GM12878 (cell line): ENCODE measurements around the gene BBS2. TPM values are rescaled to one million over a fixed set of nuclear protein-coding genes. Genes with fewer than 3 reads are reported as not detected.
A peak's percentile ranks its signal among the peaks of the same experiment; 100 is the strongest.

Experiments
- BACH1 ChIP-seq: fragments of 450-650 bp; IDR thresholded peaks from 2 replicates; pipeline ENCODE4 v1.6.1; 2017; ENCODE audit warnings: mild to moderate bottlenecking, borderline replicate concordance
- BCL11A ChIP-seq: IDR thresholded peaks from 2 replicates; pipeline ENCODE4 v1.6.1; 2011; ENCODE audit warnings: low read depth, low read length
- BRCA1 ChIP-seq: IDR thresholded peaks from 2 replicates; pipeline ENCODE4 v1.6.1; 2011; ENCODE audit warnings: low read depth, low read length, improper control_type of control experiment
- MXI1 ChIP-seq: fragments of 150-350 bp; IDR thresholded peaks from 2 replicates; pipeline ENCODE4 v1.6.1; 2011; ENCODE audit warnings: low read depth, mild to moderate bottlenecking, inconsistent platforms, low read length, improper control_type of control experiment
- NR2C1 ChIP-seq: fragments of 450-650 bp; IDR thresholded peaks from 2 replicates; pipeline ENCODE4 v1.6.1; 2017; ENCODE audit warnings: antibody characterized with exemption, mild to moderate bottlenecking, moderate library complexity
- NR2F1 ChIP-seq: fragments of 450-650 bp; conservative IDR thresholded peaks from 2 replicates; pipeline ENCODE4 v1.6.1; 2017; ENCODE audit warnings: mild to moderate bottlenecking
- NRF1 ChIP-seq: conservative IDR thresholded peaks from 2 replicates; pipeline ENCODE4 v1.6.1; 2011; ENCODE audit warnings: mild to moderate bottlenecking, low read depth, low read length, improper control_type of control experiment
- POLR2AphosphoS5 ChIP-seq: IDR thresholded peaks from 2 replicates; pipeline ENCODE4 v1.6.1; 2011; ENCODE audit warnings: mild to moderate bottlenecking, low read length, inconsistent platforms
- POU2F2 ChIP-seq: IDR thresholded peaks from 3 replicates; pipeline ENCODE4 v1.6.1; 2011; ENCODE audit warnings: low read depth, mild to moderate bottlenecking, low read length, borderline replicate concordance
- RCOR1 ChIP-seq: conservative IDR thresholded peaks from 2 replicates; pipeline ENCODE4 v1.6.1; 2012; ENCODE audit warnings: low read depth, low read length, improper control_type of control experiment
- SRF ChIP-seq, 2 experiments: IDR thresholded peaks; 2 replicates each; pipeline ENCODE4 v1.6.1; 2011; ENCODE audit warnings: low read depth in 2 of 2, low read length in 2 of 2, mild to moderate bottlenecking in 1 of 2, moderate library complexity in 1 of 2
- TCF3 ChIP-seq: IDR thresholded peaks from 2 replicates; pipeline ENCODE4 v1.6.1; 2012; ENCODE audit warnings: low read depth, mild to moderate bottlenecking, low read length, borderline replicate concordance; ENCODE audit not compliant: insufficient read depth
- YY1 ChIP-seq: IDR thresholded peaks from 2 replicates; pipeline ENCODE4 v1.6.1; 2011; ENCODE audit warnings: low read depth, mild to moderate bottlenecking, low read length
- ZNF24 ChIP-seq: fragments of 450-650 bp; IDR thresholded peaks from 2 replicates; pipeline ENCODE4 v1.6.1; 2017; ENCODE audit warnings: antibody characterized with exemption, mild to moderate bottlenecking
- ZNF384 ChIP-seq: IDR thresholded peaks from 2 replicates; pipeline ENCODE4 v1.6.1; 2012; ENCODE audit warnings: low read depth, mild to moderate bottlenecking, low read length, improper control_type of control experiment, borderline replicate concordance
- polyA plus RNA-seq, 11 experiments: library from polyadenylated mRNA; depleted of rRNA in 4 of 11; unstranded in 6 of 11; stranded (reverse) in 5 of 11; fragments of >200 nt; fragmentation: Nextera tagmentation in 4 of 11; fragmentation: Illumina TruSeq in 1 of 11; extraction: Ambion mirVana in 4 of 11; extraction: Trizol in 1 of 11; gene quantifications; 1 replicate in 1 of 11; 2 replicates in 10 of 11; pipeline versions ENCODE4 v1.2.1 to v1.2.3, GENCODE V29; 2011 to 2016; ENCODE audit warnings: inconsistent platforms in 2 of 11, missing spikeins in 2 of 11, low read depth in 1 of 11
- total RNA-seq, 4 experiments: library from RNA; depleted of rRNA in 3 of 4; stranded (reverse); fragments of >200 nt in 3 of 4; fragmentation: Illumina TruSeq in 1 of 4; extraction: Trizol in 1 of 4; gene quantifications; 2 replicates each; pipeline versions ENCODE4 v1.2.1 to v1.2.3, GENCODE V29; 2013 to 2021
- TF ChIP-seq, protein P1 (sequence below): fragments of 450-650 bp; formaldehyde crosslinking; IDR thresholded peaks from 2 replicates; pipeline ENCODE4 v1.4.0; 2022; ENCODE audit warnings: mild to moderate bottlenecking, moderate library complexity
- TF ChIP-seq, protein P2 (sequence below): IDR thresholded peaks from 2 replicates; pipeline ENCODE4 v1.6.1; 2011; ENCODE audit warnings: borderline replicate concordance, low read depth, mild to moderate bottlenecking, moderate library complexity, low read length; ENCODE audit not compliant: insufficient read depth, poor library complexity, severe bottlenecking
- TF ChIP-seq, protein P3 (sequence below): fragments of 450-650 bp; IDR thresholded peaks from 2 replicates; pipeline ENCODE4 v1.6.1; 2017; ENCODE audit warnings: antibody characterized with exemption, mild to moderate bottlenecking, moderate library complexity
- TF ChIP-seq, protein P4 (sequence below): fragments of 450-650 bp; formaldehyde crosslinking; IDR thresholded peaks from 2 replicates; pipeline ENCODE4 v1.5.0; 2022; ENCODE audit warnings: mild to moderate bottlenecking, missing genetic modification characterization

Gene BBS2
- total and polyA plus RNA-seq, 10 of the 15 experiments (the other 5 are each of a cell fraction or from before 2014, with no cell fraction given) = 4.9 to 38.3 (median 16.4) TPM

DNA sequence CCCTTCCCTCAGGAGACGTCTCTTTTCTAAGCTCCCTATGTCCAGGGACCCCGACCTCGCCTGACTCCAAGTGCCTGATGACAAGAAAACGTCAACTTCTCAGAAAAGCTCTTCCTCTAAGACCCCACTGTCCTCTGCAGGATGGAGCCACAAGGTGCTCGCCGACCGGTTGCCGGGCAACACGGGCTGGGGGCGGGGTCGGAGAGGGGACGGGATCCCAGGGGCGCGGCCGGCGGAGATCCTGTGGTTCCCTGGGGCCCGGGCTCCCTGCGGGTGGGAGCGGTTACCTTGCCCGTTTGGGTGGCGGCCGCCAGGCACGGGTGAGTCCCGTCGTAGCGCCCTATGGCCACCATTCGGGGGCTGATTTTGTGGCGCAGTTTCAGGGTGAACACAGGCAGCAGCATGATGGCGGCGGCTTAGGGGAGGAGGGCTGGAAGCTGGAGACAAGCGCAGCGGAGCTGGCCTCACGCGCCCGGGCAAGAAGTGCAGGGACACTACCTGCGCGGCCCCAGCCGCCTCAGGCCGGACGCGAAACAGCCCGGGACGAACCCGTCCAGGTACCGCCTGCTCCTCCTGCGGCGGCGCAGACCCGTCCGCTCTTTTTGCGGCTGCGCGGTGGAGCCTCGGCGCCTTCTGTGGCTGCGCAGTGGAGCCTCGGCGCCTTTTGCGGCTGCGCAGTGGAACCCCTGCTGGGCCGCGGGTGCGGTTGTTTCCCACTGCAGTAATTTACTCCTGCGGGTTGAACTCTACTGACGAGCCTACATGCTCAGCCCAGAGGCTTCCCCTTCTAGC lies at the start of gene BBS2 (continued):
- TF ChIP-seq, protein P1, sequence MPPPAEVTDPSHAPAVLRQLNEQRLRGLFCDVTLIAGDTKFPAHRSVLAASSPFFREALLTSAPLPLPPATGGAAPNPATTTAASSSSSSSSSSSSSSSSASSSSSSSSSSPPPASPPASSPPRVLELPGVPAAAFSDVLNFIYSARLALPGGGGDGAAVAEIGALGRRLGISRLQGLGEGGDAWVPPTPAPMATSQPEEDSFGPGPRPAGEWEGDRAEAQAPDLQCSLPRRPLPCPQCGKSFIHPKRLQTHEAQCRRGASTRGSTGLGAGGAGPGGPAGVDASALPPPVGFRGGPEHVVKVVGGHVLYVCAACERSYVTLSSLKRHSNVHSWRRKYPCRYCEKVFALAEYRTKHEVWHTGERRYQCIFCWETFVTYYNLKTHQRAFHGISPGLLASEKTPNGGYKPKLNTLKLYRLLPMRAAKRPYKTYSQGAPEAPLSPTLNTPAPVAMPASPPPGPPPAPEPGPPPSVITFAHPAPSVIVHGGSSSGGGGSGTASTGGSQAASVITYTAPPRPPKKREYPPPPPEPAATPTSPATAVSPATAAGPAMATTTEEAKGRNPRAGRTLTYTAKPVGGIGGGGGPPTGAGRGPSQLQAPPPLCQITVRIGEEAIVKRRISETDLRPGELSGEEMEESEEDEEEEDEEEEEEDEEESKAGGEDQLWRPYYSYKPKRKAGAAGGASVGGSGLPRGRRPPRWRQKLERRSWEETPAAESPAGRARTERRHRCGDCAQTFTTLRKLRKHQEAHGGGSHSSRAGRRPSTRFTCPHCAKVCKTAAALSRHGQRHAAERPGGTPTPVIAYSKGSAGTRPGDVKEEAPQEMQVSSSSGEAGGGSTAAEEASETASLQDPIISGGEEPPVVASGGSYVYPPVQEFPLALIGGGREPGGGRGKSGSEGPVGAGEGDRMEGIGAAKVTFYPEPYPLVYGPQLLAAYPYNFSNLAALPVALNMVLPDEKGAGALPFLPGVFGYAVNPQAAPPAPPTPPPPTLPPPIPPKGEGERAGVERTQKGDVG (CRISPR knock-in tag) = no peak
- TF ChIP-seq, protein P2, sequence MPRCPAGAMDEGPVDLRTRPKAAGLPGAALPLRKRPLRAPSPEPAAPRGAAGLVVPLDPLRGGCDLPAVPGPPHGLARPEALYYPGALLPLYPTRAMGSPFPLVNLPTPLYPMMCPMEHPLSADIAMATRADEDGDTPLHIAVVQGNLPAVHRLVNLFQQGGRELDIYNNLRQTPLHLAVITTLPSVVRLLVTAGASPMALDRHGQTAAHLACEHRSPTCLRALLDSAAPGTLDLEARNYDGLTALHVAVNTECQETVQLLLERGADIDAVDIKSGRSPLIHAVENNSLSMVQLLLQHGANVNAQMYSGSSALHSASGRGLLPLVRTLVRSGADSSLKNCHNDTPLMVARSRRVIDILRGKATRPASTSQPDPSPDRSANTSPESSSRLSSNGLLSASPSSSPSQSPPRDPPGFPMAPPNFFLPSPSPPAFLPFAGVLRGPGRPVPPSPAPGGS = no peak
- TF ChIP-seq BRCA1 = no peak
- peak; percentile 90 for TF ChIP-seq YY1
- TF ChIP-seq NR2F1 = no peak
- TF ChIP-seq ZNF384 = no peak
- TF ChIP-seq RCOR1 = no peak
- TF ChIP-seq, protein P3, sequence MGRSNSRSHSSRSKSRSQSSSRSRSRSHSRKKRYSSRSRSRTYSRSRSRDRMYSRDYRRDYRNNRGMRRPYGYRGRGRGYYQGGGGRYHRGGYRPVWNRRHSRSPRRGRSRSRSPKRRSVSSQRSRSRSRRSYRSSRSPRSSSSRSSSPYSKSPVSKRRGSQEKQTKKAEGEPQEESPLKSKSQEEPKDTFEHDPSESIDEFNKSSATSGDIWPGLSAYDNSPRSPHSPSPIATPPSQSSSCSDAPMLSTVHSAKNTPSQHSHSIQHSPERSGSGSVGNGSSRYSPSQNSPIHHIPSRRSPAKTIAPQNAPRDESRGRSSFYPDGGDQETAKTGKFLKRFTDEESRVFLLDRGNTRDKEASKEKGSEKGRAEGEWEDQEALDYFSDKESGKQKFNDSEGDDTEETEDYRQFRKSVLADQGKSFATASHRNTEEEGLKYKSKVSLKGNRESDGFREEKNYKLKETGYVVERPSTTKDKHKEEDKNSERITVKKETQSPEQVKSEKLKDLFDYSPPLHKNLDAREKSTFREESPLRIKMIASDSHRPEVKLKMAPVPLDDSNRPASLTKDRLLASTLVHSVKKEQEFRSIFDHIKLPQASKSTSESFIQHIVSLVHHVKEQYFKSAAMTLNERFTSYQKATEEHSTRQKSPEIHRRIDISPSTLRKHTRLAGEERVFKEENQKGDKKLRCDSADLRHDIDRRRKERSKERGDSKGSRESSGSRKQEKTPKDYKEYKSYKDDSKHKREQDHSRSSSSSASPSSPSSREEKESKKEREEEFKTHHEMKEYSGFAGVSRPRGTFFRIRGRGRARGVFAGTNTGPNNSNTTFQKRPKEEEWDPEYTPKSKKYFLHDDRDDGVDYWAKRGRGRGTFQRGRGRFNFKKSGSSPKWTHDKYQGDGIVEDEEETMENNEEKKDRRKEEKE = no peak
- no peak for TF ChIP-seq ZNF24
- TF ChIP-seq POLR2AphosphoS5 = peak; percentile 82
- no peak for TF ChIP-seq MXI1
- peak; percentile 89 for TF ChIP-seq NRF1
- TF ChIP-seq BACH1 = no peak; the same call in 1 of the 2 replicates
- no peak for TF ChIP-seq NR2C1
- no peak for TF ChIP-seq POU2F2
- no peak for TF ChIP-seq TCF3
- no peak for TF ChIP-seq SRF (IDR thresholded peaks at IDR 0.05; ENCODE audit: low read depth in 2 of 2, low read length in 2 of 2)
- no peak for TF ChIP-seq BCL11A
- TF ChIP-seq, protein P4, sequence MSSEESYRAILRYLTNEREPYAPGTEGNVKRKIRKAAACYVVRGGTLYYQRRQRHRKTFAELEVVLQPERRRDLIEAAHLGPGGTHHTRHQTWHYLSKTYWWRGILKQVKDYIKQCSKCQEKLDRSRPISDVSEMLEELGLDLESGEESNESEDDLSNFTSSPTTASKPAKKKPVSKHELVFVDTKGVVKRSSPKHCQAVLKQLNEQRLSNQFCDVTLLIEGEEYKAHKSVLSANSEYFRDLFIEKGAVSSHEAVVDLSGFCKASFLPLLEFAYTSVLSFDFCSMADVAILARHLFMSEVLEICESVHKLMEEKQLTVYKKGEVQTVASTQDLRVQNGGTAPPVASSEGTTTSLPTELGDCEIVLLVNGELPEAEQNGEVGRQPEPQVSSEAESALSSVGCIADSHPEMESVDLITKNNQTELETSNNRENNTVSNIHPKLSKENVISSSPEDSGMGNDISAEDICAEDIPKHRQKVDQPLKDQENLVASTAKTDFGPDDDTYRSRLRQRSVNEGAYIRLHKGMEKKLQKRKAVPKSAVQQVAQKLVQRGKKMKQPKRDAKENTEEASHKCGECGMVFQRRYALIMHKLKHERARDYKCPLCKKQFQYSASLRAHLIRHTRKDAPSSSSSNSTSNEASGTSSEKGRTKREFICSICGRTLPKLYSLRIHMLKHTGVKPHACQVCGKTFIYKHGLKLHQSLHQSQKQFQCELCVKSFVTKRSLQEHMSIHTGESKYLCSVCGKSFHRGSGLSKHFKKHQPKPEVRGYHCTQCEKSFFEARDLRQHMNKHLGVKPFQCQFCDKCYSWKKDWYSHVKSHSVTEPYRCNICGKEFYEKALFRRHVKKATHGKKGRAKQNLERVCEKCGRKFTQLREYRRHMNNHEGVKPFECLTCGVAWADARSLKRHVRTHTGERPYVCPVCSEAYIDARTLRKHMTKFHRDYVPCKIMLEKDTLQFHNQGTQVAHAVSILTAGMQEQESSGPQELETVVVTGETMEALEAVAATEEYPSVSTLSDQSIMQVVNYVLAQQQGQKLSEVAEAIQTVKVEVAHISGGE (CRISPR knock-in tag) = no peak
